HL-60 (cell line): Measurements from ENCODE around the gene PRKAR1B.

Experiments
- GABPA ChIP-seq: IDR thresholded peaks from 2 replicates; pipeline ENCODE4 v1.6.1; 2012; ENCODE audit warnings: low read depth
- POLR2AphosphoS5 ChIP-seq: IDR thresholded peaks from 2 replicates; pipeline ENCODE4 v1.6.1; 2012; ENCODE audit warnings: low read depth
- SPI1 ChIP-seq: IDR thresholded peaks from 2 replicates; pipeline ENCODE4 v1.6.1; 2012; ENCODE audit warnings: low read depth, mild to moderate bottlenecking, borderline replicate concordance
- TF ChIP-seq, protein P1 (sequence below): IDR thresholded peaks from one replicate; pipeline ENCODE4 v1.5.1; 2011; ENCODE audit warnings: low read length, control low read depth, inconsistent platforms; ENCODE audit not compliant: insufficient read depth
- TF ChIP-seq, protein P2 (sequence below): IDR thresholded peaks from 2 replicates; pipeline ENCODE4 v1.6.1; 2012; ENCODE audit warnings: low read depth; ENCODE audit not compliant: insufficient replicate concordance

DNA sequence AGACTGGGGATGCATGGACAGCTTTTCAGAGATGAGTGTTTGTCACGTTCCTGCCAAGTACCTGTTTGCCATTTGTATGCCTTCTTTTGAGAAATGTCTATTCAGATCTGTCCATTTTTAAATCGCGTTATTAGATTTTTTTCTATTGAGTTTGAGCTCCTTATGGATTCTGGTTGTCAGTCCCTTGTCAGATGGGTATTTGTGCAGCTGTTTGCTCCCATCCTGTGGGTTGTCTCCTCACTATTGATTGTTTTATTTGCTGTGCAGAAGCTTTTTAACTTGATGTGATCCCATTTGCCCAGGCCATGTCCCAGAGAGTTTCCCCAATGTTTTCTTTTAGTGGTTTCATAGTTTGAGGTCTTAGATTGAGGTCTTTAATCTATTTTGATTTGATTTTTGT is 5.5 kb upstream of the PRKAR1B start:
- TF ChIP-seq GABPA (no peak), POLR2AphosphoS5 (no peak), SPI1 (no peak)
- TF ChIP-seq, protein P1, sequence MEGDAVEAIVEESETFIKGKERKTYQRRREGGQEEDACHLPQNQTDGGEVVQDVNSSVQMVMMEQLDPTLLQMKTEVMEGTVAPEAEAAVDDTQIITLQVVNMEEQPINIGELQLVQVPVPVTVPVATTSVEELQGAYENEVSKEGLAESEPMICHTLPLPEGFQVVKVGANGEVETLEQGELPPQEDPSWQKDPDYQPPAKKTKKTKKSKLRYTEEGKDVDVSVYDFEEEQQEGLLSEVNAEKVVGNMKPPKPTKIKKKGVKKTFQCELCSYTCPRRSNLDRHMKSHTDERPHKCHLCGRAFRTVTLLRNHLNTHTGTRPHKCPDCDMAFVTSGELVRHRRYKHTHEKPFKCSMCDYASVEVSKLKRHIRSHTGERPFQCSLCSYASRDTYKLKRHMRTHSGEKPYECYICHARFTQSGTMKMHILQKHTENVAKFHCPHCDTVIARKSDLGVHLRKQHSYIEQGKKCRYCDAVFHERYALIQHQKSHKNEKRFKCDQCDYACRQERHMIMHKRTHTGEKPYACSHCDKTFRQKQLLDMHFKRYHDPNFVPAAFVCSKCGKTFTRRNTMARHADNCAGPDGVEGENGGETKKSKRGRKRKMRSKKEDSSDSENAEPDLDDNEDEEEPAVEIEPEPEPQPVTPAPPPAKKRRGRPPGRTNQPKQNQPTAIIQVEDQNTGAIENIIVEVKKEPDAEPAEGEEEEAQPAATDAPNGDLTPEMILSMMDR = no peak
- TF ChIP-seq, protein P2, sequence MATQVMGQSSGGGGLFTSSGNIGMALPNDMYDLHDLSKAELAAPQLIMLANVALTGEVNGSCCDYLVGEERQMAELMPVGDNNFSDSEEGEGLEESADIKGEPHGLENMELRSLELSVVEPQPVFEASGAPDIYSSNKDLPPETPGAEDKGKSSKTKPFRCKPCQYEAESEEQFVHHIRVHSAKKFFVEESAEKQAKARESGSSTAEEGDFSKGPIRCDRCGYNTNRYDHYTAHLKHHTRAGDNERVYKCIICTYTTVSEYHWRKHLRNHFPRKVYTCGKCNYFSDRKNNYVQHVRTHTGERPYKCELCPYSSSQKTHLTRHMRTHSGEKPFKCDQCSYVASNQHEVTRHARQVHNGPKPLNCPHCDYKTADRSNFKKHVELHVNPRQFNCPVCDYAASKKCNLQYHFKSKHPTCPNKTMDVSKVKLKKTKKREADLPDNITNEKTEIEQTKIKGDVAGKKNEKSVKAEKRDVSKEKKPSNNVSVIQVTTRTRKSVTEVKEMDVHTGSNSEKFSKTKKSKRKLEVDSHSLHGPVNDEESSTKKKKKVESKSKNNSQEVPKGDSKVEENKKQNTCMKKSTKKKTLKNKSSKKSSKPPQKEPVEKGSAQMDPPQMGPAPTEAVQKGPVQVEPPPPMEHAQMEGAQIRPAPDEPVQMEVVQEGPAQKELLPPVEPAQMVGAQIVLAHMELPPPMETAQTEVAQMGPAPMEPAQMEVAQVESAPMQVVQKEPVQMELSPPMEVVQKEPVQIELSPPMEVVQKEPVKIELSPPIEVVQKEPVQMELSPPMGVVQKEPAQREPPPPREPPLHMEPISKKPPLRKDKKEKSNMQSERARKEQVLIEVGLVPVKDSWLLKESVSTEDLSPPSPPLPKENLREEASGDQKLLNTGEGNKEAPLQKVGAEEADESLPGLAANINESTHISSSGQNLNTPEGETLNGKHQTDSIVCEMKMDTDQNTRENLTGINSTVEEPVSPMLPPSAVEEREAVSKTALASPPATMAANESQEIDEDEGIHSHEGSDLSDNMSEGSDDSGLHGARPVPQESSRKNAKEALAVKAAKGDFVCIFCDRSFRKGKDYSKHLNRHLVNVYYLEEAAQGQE = no peak
